GM18519 (cell line): ENCODE results near the gene MYO7B.

Source experiments
- ATAC-seq: cut with Tn5 transposase; IDR thresholded peaks from one replicate; pipeline ENCODE4 v1.9.1; 2021; ENCODE audit warnings: mild to moderate bottlenecking, moderate library complexity; ENCODE audit not compliant: unreplicated experiment, low FRiP score

Gene MYO7B

GRCh38 chr2:127604986-127605385 lies 69.5 kb downstream of the MYO7B start:
- ATAC-seq, result no peak

GRCh38 chr2:127605691-127606263 lies 70.3 kb downstream of the MYO7B start:
- no peak for ATAC-seq

- ATAC-seq, result no peak
Measured at GRCh38 chr2:127606625-127607398, 71.3 kb downstream of the MYO7B start.

GRCh38 chr2:127607399-127607908 lies 72.0 kb downstream of the MYO7B start:
- ATAC-seq, result no peak

- ATAC-seq, result no peak
Measured at GRCh38 chr2:127608061-127609030, 72.9 kb downstream of the MYO7B start.

GRCh38 chr2:127609031-127609751 lies 73.7 kb downstream of the MYO7B start:
- ATAC-seq, result no peak

- no peak for ATAC-seq
Measured at GRCh38 chr2:127609818-127610217, 74.3 kb downstream of the MYO7B start.

- ATAC-seq, result no peak
Measured at GRCh38 chr2:127610561-127610960, 75.1 kb downstream of the MYO7B start.

GRCh38 chr2:127611076-127611925 lies 75.8 kb downstream of the MYO7B start:
- ATAC-seq, result no peak

GRCh38 chr2:127612111-127612822 lies 76.8 kb downstream of the MYO7B start:
- no peak for ATAC-seq

- ATAC-seq, result no peak
Measured at GRCh38 chr2:127614246-127614645, 78.8 kb downstream of the MYO7B start.

GRCh38 chr2:127614731-127615130 lies 79.2 kb downstream of the MYO7B start:
- no peak for ATAC-seq

- no peak for ATAC-seq
Measured at GRCh38 chr2:127615511-127616166, 80.2 kb downstream of the MYO7B start.

- no peak for ATAC-seq
Measured at GRCh38 chr2:127618551-127619202, 83.2 kb downstream of the MYO7B start.

- no peak for ATAC-seq
Measured at GRCh38 chr2:127619203-127619590, 83.7 kb downstream of the MYO7B start.

- ATAC-seq, result no peak
Measured at GRCh38 chr2:127619877-127620705, 84.6 kb downstream of the MYO7B start.

- no peak for ATAC-seq
Measured at GRCh38 chr2:127620866-127621265, 85.4 kb downstream of the MYO7B start.
